CD4-positive, alpha-beta T cell treated with Interleukin-17A for 4 hours (primary cell): ENCODE results near the gene IQSEC1.
A peak's percentile ranks its signal among the peaks of the same experiment; 100 is the strongest.

Experiments used
- DNase-seq: peaks from one replicate; pipeline ENCODE4 v3.0.0-alpha.2; 2020; ENCODE audit warnings: mixed read lengths

IQSEC1 gene

DNA sequence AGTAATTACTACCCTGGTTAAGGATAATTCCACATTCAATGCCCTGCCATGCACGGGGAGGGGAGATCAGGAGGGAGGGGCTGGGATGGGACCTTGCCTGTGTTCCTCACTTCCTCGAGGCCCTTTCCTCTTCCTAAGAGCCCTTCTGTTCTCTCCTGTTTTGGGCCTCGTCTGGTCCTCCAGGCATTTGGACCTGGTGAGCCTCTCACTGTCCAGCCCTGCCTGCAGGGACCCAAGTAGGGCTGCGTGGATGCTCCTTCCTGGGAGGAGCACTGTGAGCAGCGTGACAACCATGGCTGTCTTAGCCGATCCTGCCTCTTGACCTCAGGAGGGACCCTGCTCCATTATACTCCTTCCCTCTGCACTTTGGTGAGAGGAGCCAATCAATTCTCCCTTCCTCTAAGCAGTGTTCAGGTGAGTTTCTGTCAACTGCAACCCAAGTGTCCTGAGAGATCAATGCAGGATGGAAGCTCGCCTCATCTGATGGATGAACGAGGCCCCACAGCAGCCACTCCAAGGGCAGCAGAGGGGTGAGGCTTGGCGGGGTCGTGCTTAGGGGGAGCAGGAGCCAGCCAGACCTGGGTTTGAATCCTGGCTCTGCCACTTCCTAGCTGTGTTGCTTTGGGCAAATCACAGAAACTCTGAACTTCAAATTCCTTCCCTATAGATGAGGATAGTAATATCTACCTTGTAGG, 92.5 kb downstream of the IQSEC1 start:
- no peak for DNase-seq

DNA sequence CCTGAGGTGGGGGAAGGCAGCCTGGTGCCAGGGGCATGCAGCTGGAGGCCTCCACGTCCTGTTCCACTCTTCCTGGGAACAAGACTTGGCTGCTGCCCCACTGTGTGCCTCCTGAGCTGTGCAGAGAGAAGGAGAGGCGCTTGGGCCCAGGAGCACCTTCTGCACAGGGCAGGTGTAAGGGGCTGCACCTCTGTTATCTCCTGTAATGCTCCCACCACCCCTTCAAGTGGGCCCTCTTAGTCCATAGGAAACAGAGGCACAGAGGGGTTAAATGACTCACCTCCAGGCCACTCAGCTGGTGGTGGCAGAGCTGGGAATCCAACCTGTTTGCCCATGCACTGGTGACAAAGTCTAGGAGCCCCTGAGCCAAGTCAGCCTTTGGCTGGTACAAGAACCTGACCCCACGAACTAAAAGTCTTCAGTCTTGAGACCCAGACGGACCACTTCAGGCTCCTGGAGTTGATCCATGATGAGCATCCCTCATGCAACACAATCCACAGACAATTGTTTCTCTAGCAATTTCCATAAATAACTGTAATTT, 93.2 kb downstream of the IQSEC1 start:
- DNase-seq: no peak

DNA sequence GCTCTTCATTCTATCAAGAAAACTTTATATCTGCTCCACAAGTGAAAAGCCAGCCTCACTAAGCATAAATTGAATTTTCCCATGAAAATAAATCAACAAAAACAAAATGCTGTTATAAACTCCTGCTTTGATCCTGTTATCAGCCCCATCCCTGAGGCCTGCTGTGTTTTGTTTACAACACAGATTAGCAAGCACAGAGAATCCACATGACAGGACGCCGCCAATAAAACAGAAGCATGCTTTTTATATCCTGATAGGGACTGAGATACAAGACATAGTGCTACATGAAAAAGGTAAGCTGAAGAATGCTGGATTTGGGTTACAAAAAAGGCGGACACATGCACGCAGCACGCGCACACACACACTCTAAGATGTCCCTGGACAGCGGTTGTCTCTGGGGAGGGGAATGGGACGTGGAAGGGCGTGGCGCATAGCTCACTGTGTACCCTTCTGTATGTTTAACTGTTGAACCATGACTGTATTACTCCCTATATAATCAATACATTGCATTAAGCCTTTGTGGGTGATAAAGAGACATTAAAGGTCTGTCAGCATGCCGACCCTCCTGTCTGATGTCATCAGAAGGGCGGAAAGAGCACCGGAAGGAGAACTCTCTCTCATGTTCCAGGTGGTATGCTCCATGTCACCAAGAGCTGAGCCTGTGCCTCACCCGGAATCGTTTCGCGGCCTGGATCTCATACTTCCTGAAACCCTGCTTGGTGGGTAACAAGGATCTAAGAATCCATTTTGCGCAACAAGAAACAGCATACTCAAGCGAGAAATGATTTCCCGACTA, 93.9 kb downstream of the IQSEC1 start:
- DNase-seq: no peak

DNA sequence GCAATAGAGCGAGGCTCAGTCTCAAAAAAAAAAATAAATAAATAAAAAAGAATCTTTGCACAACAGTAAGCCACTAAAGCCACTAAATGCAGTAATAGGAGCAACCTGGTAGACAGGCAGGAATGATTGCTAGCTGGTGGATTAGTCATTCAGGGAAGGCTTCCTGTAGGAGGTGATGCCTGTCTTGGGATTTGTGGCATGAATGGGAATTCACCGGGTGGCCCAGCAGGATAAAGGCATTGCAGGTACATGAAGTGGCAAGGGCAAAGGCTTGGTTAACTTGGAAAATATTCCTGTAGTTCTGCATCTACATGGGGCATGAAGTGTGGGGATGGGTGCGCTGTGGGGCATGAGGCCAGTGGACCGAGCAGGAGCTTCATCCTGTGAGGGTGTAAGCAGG, 94.5 kb downstream of the IQSEC1 start:
- DNase-seq: no peak

DNA sequence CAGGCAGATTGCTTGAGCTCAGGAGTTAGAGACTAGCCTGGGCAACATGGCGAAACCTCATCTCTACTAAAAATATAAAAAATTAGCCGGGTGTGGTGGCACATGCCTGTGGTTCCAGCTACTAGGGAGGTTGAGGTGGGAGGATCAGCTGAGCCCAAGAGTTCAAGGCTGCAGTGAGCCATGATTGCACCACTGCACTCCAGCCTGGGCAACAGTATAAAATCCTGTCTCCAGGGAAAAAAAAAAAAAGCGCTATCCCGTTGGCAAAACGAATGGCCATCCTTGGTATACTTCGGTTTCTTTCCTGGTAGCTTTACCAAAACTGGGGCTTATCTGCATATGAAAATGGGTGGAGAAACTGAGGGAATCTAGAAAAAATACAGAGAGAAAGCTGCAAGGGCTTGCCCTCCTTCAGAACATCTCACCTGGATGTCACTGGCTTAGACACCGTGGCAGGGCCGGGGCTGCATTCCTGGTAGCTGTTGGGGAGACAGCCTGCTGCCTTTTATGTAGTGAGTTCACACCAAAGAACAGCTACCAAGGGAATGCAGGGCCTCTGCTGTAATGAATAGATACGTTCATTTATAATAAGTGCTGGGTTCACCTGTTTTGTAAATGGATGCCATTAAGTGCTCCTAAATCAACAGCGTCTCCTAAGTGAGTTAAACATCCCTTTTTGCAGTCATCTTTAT, 96.0 kb downstream of the IQSEC1 start:
- DNase-seq: no peak

DNA sequence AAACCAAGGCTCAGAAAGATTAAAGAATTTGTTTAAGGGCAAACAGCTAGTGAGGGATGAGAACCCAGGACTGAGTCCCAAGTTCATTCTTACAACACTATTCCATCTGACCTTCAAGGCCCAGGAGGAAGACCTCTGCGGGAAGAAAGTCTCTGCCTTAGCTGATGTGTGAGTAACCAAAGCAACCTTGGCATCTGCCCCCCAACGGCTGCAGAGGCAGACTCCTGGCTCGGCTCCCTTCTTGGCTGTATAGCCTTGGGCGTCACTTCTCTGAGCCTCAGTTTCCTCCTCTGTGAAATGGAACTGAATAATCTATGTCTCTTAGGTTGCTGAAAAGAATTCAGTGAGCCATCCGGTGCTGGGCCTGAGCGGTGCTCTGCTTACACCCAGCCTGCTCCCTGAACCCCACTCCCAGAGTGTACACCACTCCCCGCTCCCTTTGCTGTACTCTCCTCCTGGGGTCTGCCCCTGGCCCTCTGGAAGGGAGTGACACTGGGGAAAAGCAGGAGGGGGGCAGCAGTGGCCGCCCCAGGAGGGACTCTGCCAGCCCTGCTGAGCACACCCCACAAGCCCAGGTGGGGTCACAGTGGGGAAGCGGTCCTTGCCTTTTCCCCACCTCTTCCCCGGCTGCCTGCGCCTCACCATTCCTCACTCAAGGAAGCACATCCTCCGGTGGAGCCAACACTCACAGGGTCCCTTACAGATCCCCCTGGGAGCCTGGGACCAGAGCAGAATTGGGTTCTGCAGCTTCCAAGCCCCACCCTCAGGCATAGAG, 97.3 kb downstream of the IQSEC1 start:
- no peak for DNase-seq

DNA sequence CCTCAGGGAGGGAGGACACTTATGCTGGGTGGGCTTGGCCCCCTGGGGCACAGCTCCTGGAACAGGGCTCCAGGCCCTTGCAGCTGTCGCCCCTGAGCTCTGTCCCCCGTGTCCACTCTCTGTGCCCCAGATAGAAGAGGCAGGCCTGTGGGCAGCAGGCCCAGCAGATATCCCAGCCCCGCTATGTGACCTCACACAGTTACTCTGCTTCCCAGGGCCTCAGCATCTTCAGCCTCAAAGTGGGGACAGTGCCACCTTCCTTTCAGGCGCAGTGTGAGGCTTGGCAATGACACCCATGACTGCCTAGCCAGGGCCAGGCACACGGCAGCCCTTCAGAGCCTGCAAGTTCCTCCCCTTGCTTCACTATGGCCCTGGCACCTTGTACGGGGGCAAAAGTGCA, 98.4 kb downstream of the IQSEC1 start:
- no peak for DNase-seq

DNA sequence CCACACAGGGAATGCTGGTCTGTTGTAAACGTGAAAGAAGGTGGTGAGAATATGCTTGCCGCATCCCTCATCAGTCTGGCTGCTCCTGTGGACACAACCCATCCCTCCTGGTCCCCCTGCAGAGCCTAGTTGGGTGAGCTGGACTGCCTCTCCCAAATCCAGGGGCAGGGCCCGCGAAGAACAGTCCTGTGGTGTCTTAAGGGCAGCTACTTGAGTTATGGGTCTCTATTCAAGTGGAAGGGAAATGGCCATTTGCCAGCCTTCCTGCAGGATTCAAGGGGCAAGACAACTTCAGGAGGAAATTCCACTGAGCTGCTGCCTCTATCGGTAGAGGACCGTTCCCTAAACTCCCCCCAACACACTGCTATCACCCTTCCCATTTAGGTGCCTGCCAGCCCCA, 98.9 kb downstream of the IQSEC1 start:
- no peak for DNase-seq

DNA sequence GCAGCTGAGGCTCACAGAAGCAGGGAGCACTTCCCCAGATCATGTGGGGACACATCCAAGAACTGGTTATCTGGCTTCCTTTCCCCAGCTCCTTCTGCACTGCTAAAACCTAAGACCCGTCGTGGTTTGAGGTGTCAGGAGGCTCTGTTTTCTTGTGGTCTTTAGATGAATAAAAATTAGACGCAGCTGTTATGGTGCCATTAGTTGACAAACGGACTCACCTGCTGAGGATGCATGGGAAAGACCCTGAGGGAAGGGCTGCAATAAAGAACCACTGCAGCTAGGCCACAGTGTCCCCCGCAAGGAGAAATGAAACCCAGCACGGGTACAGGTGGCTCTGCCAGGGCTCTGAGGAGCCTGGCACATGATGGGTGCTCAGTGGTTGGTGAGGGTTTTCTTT, 99.4 kb downstream of the IQSEC1 start:
- DNase-seq: no peak

DNA sequence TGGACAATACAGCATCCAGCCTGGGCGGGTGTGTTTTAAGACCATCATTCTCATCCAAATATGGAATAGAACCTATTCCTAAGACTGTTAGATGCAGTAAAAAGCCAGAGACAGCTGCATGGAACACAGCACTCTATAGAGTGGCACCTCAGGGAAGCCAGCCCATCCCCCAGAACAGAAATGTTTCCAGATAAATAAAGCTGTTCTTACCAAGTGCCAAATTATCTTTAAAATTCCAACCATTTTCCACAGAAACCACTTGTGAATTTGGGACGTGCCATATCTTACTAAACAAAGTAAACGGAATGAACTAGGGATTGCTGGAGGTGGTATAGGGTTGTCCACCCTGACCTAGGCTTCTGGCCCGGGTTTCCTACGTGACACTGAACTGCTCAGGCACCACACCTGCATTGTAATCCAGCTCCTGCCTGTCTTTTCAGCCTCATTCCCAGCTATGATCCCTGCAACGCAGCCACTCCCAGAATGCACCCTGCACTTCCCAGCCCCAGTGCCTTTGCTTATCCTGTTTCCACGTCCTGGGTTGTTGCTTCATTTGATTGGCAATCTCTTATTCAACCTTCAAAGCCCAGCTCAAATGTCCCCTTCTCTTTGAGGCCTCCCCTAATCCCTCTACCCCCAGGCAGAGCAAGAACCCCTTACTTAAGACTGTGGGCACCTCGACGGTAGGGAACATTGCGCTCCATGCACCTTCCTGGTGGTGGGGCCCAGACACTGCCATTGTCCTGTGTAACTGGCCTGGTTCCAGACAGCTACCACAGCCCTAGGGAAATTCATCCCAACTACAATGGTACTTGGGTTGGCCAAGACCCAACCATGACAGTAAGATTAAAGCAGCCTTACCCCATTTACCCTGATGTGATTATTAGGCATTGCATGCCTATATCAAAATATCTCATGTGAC, 100.2 kb downstream of the IQSEC1 start:
- DNase-seq: no peak

DNA sequence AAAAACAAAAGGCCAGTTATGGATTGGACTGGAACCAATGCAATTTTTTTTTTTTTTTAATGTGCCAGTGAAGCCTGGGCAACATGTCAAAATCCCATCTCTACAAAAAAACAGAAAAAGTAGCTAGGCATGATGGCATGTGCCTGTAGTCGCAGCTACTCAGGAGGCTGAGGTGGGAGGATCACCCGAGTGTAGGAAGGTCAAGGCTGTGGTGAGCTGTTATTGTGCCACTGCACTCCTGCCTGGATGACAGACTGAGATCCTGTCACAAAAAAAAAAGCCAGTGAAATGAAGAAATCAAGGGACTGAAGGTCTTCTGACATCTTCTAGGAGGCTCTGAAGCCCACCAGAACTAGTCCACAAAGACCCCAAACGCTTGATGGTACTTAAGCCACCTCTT, 101.2 kb downstream of the IQSEC1 start:
- DNase-seq: no peak

DNA sequence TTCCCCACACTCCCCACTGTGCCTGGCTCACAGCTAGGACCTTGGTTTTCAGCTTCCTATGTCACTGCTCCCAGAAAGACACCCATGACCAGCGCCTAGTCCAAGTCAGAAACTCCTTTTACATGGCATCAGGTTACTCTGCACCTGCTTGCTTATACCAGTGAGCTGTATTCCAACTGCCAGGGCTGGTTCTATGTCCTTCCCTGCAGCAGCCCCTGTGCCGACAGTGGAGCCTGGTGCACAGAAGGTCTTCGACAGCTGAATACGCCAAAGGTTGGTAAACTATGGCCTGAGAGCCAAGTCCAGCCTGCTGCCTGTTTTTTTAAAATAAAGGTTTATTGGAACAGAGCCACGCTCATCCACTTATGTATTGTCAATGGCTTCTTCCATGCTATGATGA, 102.5 kb downstream of the IQSEC1 start:
- no peak for DNase-seq

DNA sequence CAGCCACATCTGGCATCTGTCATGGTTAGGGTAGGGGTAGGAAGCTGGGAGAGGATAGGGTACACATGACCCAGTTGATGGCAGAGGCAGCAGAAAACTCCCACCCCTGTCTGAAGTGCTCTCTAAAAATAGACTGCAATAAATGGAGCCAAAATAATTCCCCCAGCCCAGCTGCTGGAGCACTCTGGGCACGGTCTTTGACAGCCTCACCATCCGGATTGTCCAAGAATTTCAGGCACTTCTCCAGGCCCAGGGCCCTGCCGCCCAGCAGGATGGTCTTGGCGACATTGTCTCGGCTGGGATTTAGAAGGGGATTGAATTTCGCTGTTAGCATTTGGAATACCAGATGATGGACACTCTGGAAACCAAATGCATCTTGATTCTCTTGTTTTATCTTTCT, 103.7 kb downstream of the IQSEC1 start:
- no peak for DNase-seq

DNA sequence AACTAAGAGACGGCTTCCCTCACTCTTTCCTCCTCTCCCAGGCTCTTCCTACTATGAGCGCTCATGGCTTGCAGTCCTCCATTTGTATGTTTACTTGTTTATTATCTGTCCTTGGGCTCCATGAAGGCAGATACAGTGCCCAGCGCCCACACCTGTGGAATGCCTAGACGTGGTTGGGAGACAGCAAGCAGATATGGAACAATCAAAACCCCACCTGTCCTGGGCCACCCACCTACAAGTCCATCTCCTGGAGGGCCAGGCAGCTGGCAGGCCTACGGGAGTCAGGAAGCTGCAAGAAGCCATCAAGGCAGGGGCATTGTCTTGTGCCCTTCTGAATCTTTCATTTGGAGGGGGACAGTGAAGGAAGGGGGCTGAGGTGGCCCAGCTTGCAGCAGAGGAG, 104.7 kb downstream of the IQSEC1 start:
- DNase-seq: no peak

DNA sequence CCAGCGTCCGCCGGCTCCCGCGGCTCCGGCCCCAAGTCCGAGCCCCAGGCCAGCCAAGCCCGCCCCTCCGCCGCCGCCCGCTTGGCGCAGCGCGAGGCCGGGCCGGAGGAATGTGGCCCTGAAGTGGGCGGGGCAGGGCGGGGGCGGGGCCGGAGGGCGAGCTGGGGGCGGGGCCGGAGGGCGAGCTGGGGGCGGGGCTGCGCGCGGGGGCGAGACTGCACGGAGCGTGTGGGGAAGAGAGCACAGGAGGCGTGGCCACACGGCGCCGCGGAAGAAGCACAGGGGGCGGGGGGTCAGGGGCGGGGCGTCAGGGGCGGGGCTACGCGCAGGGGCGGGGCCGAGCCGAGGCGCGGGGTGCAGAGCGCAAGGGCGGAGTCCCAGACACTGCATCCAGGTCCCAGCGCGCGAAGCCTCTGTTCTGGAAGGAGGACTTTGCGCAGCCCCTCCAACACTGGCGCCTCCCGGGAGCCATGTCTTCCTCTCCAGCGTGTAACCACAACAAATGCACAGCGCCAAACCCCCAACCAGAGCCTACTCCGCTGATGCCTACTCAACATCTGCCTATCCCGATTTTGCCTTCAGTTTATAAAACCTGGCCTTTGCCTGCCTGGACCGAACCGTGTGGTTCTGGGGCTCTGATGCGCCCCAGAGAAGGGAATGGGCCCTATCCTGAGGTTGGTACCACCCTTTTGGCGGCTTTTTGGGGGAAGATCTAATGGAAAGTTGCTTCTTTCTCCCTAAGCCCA, 105.5 kb downstream of the IQSEC1 start:
- peak; percentile 96 for DNase-seq

DNA sequence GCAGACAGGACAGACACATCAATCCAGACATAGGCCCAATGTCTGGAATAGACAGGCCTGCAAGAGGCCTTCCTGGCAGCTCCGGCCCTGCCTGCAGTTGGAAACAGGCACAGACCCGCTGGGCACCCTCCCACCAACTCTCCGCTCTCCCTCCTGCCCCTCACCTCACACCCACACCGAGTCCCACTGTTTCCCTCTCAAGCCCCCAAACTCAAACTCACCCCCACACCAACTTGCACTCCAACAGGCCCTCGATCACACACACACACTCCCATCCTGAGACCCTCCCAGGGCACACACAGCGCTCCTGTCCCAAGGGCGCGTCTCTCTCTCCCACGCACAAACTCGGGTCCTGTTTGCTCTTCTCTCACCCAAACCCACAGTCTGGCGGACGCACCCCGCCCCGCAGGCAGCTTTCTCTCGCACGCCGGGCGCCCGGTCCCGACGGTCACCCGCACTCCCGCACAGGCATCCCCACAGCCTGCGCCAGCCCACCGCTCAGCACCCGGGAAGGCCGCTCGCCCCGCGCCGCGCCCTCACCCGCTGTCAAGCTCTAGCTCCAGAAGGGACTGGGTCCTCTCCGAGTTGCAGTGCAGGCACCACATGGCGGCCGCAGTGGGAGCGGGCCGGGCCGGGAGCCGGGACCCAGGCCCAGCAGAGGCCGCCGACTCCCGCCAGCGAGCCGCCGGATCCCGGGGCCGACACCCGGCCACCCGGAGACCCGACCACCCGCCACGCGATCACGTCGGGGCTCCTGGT, 106.2 kb downstream of the IQSEC1 start:
- DNase-seq: peak; percentile 26

DNA sequence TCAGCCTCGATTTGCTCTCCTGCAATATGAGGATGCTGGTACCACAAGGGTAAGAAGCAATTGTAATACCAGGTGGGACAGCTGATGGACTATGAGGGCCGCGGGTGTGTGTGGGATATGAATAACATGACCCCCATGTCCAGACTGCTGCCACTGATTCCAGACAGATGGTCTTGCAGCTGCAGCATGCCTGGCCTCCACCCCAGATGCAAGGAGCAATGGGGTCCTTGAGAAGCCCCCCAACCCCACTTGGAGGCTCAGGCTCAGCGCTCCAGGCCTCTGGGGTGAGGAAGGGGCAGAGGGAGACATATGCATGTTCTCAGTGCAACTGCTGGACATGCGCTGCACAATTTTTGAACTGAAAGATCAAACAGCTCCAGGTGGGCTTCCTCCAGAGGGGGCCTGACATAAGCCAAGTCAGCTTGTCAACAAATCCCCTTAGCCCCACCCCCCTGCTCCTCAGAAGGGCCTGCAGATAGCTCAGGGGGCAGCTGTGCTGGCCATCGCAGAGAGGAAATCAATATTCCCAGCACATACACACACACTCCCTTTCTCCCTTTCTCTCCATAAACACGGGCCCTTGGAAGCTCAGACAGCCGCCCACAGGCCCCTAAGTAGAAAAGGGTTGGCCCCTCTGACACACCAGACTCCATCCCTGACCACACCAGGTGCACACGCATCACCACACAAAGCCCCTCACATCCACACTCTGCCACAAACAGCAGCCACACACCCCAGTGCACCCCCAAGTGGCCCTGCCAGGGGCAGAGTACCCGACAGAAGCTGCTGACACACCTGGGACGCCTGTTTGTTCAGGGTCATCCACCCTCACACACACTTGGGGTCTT, 107.0 kb downstream of the IQSEC1 start:
- DNase-seq: peak; percentile 11

DNA sequence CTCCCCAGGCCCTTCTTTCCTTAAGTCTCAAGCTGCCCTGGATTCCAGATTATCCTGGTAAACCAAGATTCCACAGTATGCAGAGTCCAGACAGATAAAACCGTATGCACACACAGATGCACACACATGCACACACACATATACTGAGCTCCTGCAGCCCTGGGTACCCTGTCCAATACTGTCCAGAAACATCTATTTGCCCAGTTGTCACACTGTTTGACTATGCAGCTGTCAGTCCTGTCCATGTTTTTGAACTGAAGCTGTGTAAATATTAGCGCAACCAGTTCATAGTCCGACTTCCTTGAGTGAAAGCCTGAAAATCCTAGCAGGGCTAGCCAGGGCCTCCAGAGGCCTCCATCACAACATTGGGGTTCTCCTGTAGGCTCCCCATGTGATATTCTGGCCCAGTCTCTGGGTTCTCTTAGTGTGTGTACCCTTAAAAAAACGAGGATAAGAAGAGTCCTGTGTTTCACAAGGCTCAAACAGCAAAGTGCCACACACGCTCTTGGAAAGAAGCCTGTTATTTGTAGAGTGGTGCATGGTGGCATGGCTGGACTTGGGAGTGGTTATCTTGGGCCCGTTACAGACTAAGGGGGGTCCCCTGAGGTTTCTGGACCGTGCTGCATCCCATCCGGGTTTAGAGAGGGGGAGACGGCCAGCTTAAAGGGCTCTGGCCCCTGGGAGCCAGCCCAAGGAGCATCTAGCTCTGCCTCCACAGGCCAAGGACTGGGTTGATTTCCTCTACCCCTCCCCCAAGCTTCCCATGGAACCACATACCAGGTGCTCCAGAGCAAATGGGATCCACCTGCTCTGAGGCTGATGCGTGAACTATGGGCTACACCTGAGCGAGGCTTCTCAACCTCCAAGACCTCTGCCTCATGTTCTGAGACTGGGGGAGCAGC, 108.3 kb downstream of the IQSEC1 start:
- no peak for DNase-seq
